HEK293T (cell line): ENCODE results near the gene DZIP1L.

Source experiments
- ELF4 ChIP-seq: fragments of 450-650 bp; IDR thresholded peaks from 2 replicates; pipeline ENCODE4 v1.6.1; 2017; ENCODE audit warnings: antibody characterized with exemption
- FOXM1 ChIP-seq: fragments of 450-650 bp; IDR thresholded peaks from 2 replicates; pipeline ENCODE4 v1.6.1; 2017; ENCODE audit warnings: mild to moderate bottlenecking, borderline replicate concordance

DNA sequence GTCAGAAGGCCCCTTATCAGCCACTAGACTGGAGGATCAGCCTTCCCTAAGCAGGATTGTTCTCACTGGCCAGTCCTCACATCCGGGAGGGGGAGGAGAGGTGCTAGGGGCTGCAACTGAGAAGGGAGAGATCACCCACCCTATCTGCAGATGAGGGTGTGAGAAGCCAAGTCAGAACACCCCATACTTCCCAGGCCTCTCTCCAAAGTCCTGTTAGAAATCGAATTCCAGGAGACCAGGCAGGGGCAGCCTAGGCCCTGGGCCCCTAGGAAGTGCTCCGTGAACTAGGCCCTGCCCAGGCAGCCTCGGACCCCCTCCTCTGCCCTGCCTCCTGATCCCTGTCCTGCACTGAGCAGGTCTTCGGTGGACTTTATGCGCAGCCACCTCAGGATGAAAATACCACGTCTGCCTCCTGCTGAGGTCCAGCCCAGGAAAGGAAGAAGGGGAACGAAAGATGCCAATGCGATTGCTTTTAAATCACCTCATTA, 933 bp downstream of the DZIP1L start:
- TF ChIP-seq FOXM1 (no peak), ELF4 (no peak)
